Upper lobe of left lung (tissue), 6 donors: ENCODE measurements around the gene SELENOO. TPM values are rescaled to one million over a fixed set of nuclear protein-coding genes. Genes with fewer than 3 reads are reported as not detected.

Source experiments
- ATAC-seq, 2 donors: fragments of 200-7000 bp; cut with Tn5 transposase; one replicate each; pipeline ENCODE4 v1.9.1; 2022; ENCODE audit warnings: mild to moderate bottlenecking in 2 of 2, moderate library complexity in 2 of 2; ENCODE audit not compliant: low FRiP score in 2 of 2
- DNase-seq, 2 donors: peaks; one replicate each; pipeline ENCODE4 v3.0.0-alpha.2; 2019 to 2020
- H3K27ac ChIP-seq, 4 donors: fragments of 200-600 bp; sonication (generic); one replicate each; pipeline ENCODE4 v1.5.1; 2016 to 2019
- H3K27me3 ChIP-seq, 4 donors: fragments of 200-600 bp; sonication (generic); one replicate each; pipeline ENCODE4 v1.5.1; 2017 to 2019
- H3K36me3 ChIP-seq, 4 donors: fragments of 200-600 bp; sonication (generic); one replicate each; pipeline ENCODE4 v1.5.1; 2016 to 2019
- H3K4me1 ChIP-seq, 4 donors: fragments of 200-600 bp; sonication (generic); one replicate each; pipeline ENCODE4 v1.5.1; 2018 to 2019
- H3K4me3 ChIP-seq, 4 donors: fragments of 200-600 bp; sonication (generic); one replicate each; pipeline ENCODE4 v1.5.1; 2017 to 2019; ENCODE audit warnings: mild to moderate bottlenecking in 2 of 4, moderate library complexity in 1 of 4
- H3K9me3 ChIP-seq, 4 donors: fragments of 200-600 bp; sonication (generic); one replicate each; pipeline ENCODE4 v1.5.1; 2018 to 2019
- CTCF ChIP-seq, 6 experiments: fragments of 450-650 bp in 4 of 6; fragments of 200-600 bp in 2 of 6; sonication (generic) in 2 of 6; IDR thresholded peaks; one replicate each; pipeline ENCODE4 v1.5.1; 2016 to 2019; ENCODE audit warnings: antibody characterized with exemption in 6 of 6
- EP300 ChIP-seq, 4 donors: sonication (generic); formaldehyde crosslinking; IDR thresholded peaks; one replicate each; pipeline ENCODE4 v1.5.1; 2017; ENCODE audit warnings: antibody characterized with exemption in 4 of 4, control low read depth in 2 of 4
- POLR2A ChIP-seq, 4 donors: fragments of 450-650 bp; IDR thresholded peaks; one replicate each; pipeline ENCODE4 v1.5.1; 2016 to 2017; ENCODE audit warnings: antibody characterized with exemption in 4 of 4, mild to moderate bottlenecking in 2 of 4
- POLR2AphosphoS5 ChIP-seq, 2 donors: sonication (generic); formaldehyde crosslinking; IDR thresholded peaks; one replicate each; pipeline ENCODE4 v1.5.1; 2017; ENCODE audit warnings: antibody characterized with exemption in 2 of 2
- WGBS, 2 donors: methylation state at CpG; one replicate each; pipeline ENCODE4 v1.1.5; 2017 to 2018; 5-methylcytosine and 5-hydroxymethylcytosine counted together
- total RNA-seq, 6 donors: library from RNA; depleted of rRNA in 4 of 6; stranded (reverse); fragments of >200 nt in 4 of 6; gene quantifications; one replicate each; pipeline versions ENCODE4 v1.1.0 to v1.2.1, GENCODE V29; 2016 to 2021
- donor health status: DM: no; HTN: no; CAD: no; lungs with moderate emphysema.
- donor health status: DM: no; HTN: yes; CAD: no; lungs with severe emphysema.

SELENOO gene
- total RNA-seq, 6 donors from 2014 or later: 23.1 to 102 (median 28.9) TPM

GRCh38 chr22:50226875-50227165 is 26.0 kb downstream of the SELENOO start:
- no peaks in the 10 kb centered on the region for H3K9me3 ChIP-seq
- peaks cover 17 to 83% (median 57%) of the 10 kb centered on the region in 4 donors for H3K36me3 ChIP-seq
- no peaks in the 10 kb centered on the region for H3K4me1 ChIP-seq
- DNase-seq: peak in 1 of 2 donors; percentile 59
- no peak for TF ChIP-seq CTCF (IDR thresholded peaks at IDR 0.05)
- TF ChIP-seq EP300 (IDR thresholded peaks at IDR 0.05): no peak
- TF ChIP-seq POLR2A (IDR thresholded peaks at IDR 0.05): no peak
- no peak for TF ChIP-seq POLR2AphosphoS5 (IDR thresholded peaks at IDR 0.05)
- H3K27ac ChIP-seq: no peak overlapping the region
- ATAC-seq: no peak
- no peak overlapping the region for H3K4me3 ChIP-seq
- no peaks in the 10 kb centered on the region for H3K27me3 ChIP-seq
- 88 to 97% methylated on average over 18 of the region's 18 CpGs for WGBS, 2 donors

GRCh38 chr22:50227579-50228215 is 26.9 kb downstream of the SELENOO start:
- DNase-seq (peak; percentile 12 to 77), ATAC-seq (no peak)
- no peak overlapping the region for H3K27ac ChIP-seq
- TF ChIP-seq POLR2A (IDR thresholded peaks at IDR 0.05) (no peak), EP300 (IDR thresholded peaks at IDR 0.05) (no peak), POLR2AphosphoS5 (IDR thresholded peaks at IDR 0.05) (no peak), CTCF (IDR thresholded peaks at IDR 0.05) (no peak)
- H3K9me3 ChIP-seq: no peaks in the 10 kb centered on the region
- no peak overlapping the region for H3K4me3 ChIP-seq
- WGBS, 2 donors: 91 to 92% methylated on average over 16 to 23 of the region's 25 CpGs
- H3K36me3 ChIP-seq: peaks cover 14 to 83% (median 52%) of the 10 kb centered on the region in 4 donors
- no peaks in the 10 kb centered on the region for H3K4me1 ChIP-seq
- H3K27me3 ChIP-seq: no peaks in the 10 kb centered on the region

- peaks cover 13 to 83% (median 49%) of the 10 kb centered on the region in 4 donors for H3K36me3 ChIP-seq
- no peaks in the 10 kb centered on the region for H3K9me3 ChIP-seq
- WGBS, 2 donors: 95 to 97% methylated on average over 9 of the region's 9 CpGs
- no peaks in the 10 kb centered on the region for H3K4me1 ChIP-seq
- ATAC-seq (no peak), DNase-seq (peak; percentile 17 to 38)
- TF ChIP-seq POLR2AphosphoS5 (IDR thresholded peaks at IDR 0.05) (no peak), CTCF (IDR thresholded peaks at IDR 0.05) (no peak), EP300 (IDR thresholded peaks at IDR 0.05) (no peak), POLR2A (IDR thresholded peaks at IDR 0.05) (no peak)
- H3K4me3 ChIP-seq: no peak overlapping the region
- no peaks in the 10 kb centered on the region for H3K27me3 ChIP-seq
- no peak overlapping the region for H3K27ac ChIP-seq
These were observed 27.6 kb downstream of the SELENOO start for GRCh38 chr22:50228366-50228765.

GRCh38 chr22:50229370-50229769 is 28.6 kb downstream of the SELENOO start:
- Histone ChIP-seq H3K4me1 (no peaks in the 10 kb centered on the region), H3K27ac (no peak overlapping the region), H3K27me3 (no peaks in the 10 kb centered on the region), H3K4me3 (no peak overlapping the region), H3K9me3 (no peaks in the 10 kb centered on the region), H3K36me3 (peaks cover 13 to 75% (median 44%) of the 10 kb centered on the region in 4 donors)
- DNase-seq (peak in 1 of 2 donors; percentile 45), ATAC-seq (no peak)
- 85 to 93% methylated on average over 4 to 15 of the region's 16 CpGs for WGBS, 2 donors
- TF ChIP-seq EP300 (IDR thresholded peaks at IDR 0.05): no peak
- TF ChIP-seq POLR2A (IDR thresholded peaks at IDR 0.05): no peak
- no peak for TF ChIP-seq POLR2AphosphoS5 (IDR thresholded peaks at IDR 0.05)
- TF ChIP-seq CTCF (IDR thresholded peaks at IDR 0.05): no peak
